Panc1 (cell line): ENCODE measurements around the gene VPS29. TPM values are rescaled to one million over a fixed set of nuclear protein-coding genes. Genes with fewer than 3 reads are reported as not detected.

ENCODE experiments used
- ATAC-seq: fragments of 200-7000 bp; cut with Tn5 transposase; 2 replicates; pipeline ENCODE4 v1.9.1; 2020; ENCODE audit warnings: mild to moderate bottlenecking, moderate library complexity
- BruUV-seq: library from RNA; stranded (reverse); fragments of 400-500 nt; replicated peaks from 2 replicates; lab custom pipeline; 2021; lab: Mats Ljungman, UMichigan
- CTCF ChIA-PET: fragments of 300-600 bp; sonication (Branson Sonifier 250); formaldehyde crosslinking; loops from one replicate; lab custom pipeline; 2022; ENCODE audit warnings: antibody characterized with exemption; lab: Charles Lee
- POLR2A ChIA-PET: fragments of 300-600 bp; sonication (Branson Sonifier 250); formaldehyde crosslinking; loops from one replicate; lab custom pipeline; 2022; ENCODE audit warnings: antibody characterized with exemption; lab: Charles Lee
- DNase-seq: peaks from one replicate; pipeline ENCODE4 v3.0.0-alpha.2; 2010; ENCODE audit warnings: low read depth, low spot score
- H3K27ac ChIP-seq: 2 replicates; pipeline ENCODE4 v1.5.1; 2011; ENCODE audit warnings: mild to moderate bottlenecking, low read length, inconsistent platforms
- H3K27me3 ChIP-seq: fragments of 200-500 bp; sonication (Bioruptor generic); 2 replicates; pipeline ENCODE4 v1.6.0; 2014; ENCODE audit warnings: low read length, inconsistent platforms; ENCODE audit not compliant: control insufficient read depth, insufficient read depth
- H3K36me3 ChIP-seq: fragments of 200-500 bp; sonication (Bioruptor generic); 2 replicates; pipeline ENCODE4 v1.5.1; 2014; ENCODE audit warnings: inconsistent platforms, mild to moderate bottlenecking, low read length, moderate library complexity; ENCODE audit not compliant: control insufficient read depth, insufficient read depth
- H3K4me1 ChIP-seq: 2 replicates; pipeline ENCODE4 v1.5.1; 2011; ENCODE audit warnings: inconsistent platforms, mild to moderate bottlenecking, low read length, moderate library complexity; ENCODE audit not compliant: control insufficient read depth, insufficient read depth
- H3K4me3 ChIP-seq, 2 experiments: 2 replicates each; pipeline ENCODE4 v1.5.1; 2011 to 2012; ENCODE audit warnings: low read depth in 2 of 2, low read length in 2 of 2, mild to moderate bottlenecking in 2 of 2, inconsistent platforms in 1 of 2, moderate library complexity in 1 of 2
- H3K9me3 ChIP-seq: fragments of 200-500 bp; sonication (Bioruptor generic); 2 replicates; pipeline ENCODE4 v1.5.1; 2014; ENCODE audit warnings: low read depth, mild to moderate bottlenecking, inconsistent platforms, low read length, moderate library complexity; ENCODE audit not compliant: control insufficient read depth, insufficient read depth
- POLR2AphosphoS5 ChIP-seq: IDR thresholded peaks from 2 replicates; pipeline ENCODE4 v1.6.1; 2012; ENCODE audit warnings: mild to moderate bottlenecking, low read depth, low read length, moderate library complexity
- SIN3A ChIP-seq: IDR thresholded peaks from 2 replicates; pipeline ENCODE4 v1.6.1; 2012; ENCODE audit warnings: low read depth, mild to moderate bottlenecking, low read length, moderate library complexity, borderline replicate concordance; ENCODE audit not compliant: insufficient read depth
- TCF7L2 ChIP-seq: IDR thresholded peaks from 2 replicates; pipeline ENCODE4 v1.6.1; 2011; ENCODE audit warnings: mild to moderate bottlenecking, low read depth, low read length, inconsistent platforms
- in situ Hi-C: cut with HindIII; loops from 2 replicates; pipeline ENCODE4 v1.10.0; 2016; ENCODE audit warnings: low sequenced_read_pairs, low pct_unique_long_range_greater_than_20kb
- intact Hi-C: fragments of 100-400 bp; cut with micrococcal nuclease; formaldehyde crosslinking; loops from one replicate; pipeline ENCODE4 v1.10.0; 2022; ENCODE audit not compliant: unreplicated experiment
- total RNA-seq: library from RNA; stranded (reverse); gene quantifications from one replicate; pipeline ENCODE4 v1.2.1, GENCODE V29; 2021; ENCODE audit not compliant: unreplicated experiment
- TF ChIP-seq, protein P1 (sequence below): fragments of 450-650 bp; IDR thresholded peaks from 2 replicates; pipeline ENCODE4 v1.5.1; 2017; ENCODE audit warnings: mild to moderate bottlenecking
- TF ChIP-seq, protein P2 (sequence below), 2 experiments: IDR thresholded peaks; 2 replicates each; pipeline ENCODE4 v1.6.1; 2011 to 2012; ENCODE audit warnings: low read depth in 2 of 2, control low read depth in 1 of 2, low read length in 1 of 2, mild to moderate bottlenecking in 1 of 2, moderate library complexity in 1 of 2; ENCODE audit not compliant: insufficient read depth in 1 of 2

Gene VPS29
- total RNA-seq, 1 experiment from 2014 or later: 128 TPM

DNA sequence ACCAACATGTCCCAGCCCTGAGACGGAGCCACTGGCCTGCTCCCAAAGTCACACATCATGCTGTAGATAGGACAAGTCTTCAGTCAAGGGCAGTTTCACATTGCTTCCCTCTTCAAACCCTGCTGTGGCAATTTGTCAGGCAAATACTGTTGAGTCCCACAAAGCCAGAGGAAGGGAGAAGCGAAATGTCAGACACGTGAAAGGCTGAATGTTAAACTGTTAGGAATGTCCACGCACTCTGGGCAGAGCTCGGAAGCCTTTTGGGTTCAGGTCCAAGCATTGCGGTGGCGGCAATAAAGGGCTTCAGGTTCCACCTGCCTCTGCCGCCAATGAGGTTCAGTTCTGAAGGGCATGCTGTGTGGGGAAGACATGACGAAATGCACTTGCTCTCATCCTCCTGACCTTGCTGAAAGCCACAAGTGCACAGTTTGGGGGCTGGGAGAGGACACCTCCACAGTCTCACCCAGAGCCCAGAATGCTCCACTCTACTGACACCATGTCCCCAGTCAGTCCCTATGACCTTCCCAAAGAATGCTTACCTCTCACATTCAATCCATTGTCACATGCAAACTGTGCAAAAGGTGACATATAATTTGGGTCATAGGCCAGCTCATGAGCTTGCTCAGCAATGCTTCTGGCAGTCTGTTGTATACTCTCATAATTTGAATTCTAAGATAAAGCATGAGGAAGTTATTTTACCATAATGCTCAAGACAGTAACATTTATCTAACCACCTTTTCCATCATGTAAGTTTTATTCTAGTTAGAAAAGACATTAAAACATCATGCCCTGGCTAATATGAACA lies 35.9 kb upstream of the VPS29 start:
- TF ChIP-seq POLR2AphosphoS5 (no peak), TCF7L2 (no peak), SIN3A (no peak)
- TF ChIP-seq, protein P1, sequence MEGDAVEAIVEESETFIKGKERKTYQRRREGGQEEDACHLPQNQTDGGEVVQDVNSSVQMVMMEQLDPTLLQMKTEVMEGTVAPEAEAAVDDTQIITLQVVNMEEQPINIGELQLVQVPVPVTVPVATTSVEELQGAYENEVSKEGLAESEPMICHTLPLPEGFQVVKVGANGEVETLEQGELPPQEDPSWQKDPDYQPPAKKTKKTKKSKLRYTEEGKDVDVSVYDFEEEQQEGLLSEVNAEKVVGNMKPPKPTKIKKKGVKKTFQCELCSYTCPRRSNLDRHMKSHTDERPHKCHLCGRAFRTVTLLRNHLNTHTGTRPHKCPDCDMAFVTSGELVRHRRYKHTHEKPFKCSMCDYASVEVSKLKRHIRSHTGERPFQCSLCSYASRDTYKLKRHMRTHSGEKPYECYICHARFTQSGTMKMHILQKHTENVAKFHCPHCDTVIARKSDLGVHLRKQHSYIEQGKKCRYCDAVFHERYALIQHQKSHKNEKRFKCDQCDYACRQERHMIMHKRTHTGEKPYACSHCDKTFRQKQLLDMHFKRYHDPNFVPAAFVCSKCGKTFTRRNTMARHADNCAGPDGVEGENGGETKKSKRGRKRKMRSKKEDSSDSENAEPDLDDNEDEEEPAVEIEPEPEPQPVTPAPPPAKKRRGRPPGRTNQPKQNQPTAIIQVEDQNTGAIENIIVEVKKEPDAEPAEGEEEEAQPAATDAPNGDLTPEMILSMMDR: no peak
- TF ChIP-seq, protein P2, sequence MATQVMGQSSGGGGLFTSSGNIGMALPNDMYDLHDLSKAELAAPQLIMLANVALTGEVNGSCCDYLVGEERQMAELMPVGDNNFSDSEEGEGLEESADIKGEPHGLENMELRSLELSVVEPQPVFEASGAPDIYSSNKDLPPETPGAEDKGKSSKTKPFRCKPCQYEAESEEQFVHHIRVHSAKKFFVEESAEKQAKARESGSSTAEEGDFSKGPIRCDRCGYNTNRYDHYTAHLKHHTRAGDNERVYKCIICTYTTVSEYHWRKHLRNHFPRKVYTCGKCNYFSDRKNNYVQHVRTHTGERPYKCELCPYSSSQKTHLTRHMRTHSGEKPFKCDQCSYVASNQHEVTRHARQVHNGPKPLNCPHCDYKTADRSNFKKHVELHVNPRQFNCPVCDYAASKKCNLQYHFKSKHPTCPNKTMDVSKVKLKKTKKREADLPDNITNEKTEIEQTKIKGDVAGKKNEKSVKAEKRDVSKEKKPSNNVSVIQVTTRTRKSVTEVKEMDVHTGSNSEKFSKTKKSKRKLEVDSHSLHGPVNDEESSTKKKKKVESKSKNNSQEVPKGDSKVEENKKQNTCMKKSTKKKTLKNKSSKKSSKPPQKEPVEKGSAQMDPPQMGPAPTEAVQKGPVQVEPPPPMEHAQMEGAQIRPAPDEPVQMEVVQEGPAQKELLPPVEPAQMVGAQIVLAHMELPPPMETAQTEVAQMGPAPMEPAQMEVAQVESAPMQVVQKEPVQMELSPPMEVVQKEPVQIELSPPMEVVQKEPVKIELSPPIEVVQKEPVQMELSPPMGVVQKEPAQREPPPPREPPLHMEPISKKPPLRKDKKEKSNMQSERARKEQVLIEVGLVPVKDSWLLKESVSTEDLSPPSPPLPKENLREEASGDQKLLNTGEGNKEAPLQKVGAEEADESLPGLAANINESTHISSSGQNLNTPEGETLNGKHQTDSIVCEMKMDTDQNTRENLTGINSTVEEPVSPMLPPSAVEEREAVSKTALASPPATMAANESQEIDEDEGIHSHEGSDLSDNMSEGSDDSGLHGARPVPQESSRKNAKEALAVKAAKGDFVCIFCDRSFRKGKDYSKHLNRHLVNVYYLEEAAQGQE (IDR thresholded peaks at IDR 0.05; ENCODE audit: insufficient read depth in 1 of 2, low read depth in 2 of 2, low read length in 1 of 2): no peak
- ChIA-PET CTCF (interaction anchor here (1.0 kb wide), 1 partner anchor 69 kb away, joined by 3 read pairs; the partner anchor contains the start of genes FAM216A and GPN3), POLR2A (no interaction called here)
- BruUV-seq: no TSS peak
- Histone ChIP-seq H3K27ac (no peak overlapping the region), H3K4me1 (no peaks in the 10 kb centered on the region), H3K4me3 (no peak overlapping the region), H3K36me3 (peaks cover 8% of the 10 kb centered on the region; the same call in 1 of the 2 replicates), H3K27me3 (no peaks in the 10 kb centered on the region), H3K9me3 (no peaks in the 10 kb centered on the region)
- no peak for DNase-seq
- no peak for ATAC-seq
- intact Hi-C loops (no loop called here), in situ Hi-C loops (no loop called here)

DNA sequence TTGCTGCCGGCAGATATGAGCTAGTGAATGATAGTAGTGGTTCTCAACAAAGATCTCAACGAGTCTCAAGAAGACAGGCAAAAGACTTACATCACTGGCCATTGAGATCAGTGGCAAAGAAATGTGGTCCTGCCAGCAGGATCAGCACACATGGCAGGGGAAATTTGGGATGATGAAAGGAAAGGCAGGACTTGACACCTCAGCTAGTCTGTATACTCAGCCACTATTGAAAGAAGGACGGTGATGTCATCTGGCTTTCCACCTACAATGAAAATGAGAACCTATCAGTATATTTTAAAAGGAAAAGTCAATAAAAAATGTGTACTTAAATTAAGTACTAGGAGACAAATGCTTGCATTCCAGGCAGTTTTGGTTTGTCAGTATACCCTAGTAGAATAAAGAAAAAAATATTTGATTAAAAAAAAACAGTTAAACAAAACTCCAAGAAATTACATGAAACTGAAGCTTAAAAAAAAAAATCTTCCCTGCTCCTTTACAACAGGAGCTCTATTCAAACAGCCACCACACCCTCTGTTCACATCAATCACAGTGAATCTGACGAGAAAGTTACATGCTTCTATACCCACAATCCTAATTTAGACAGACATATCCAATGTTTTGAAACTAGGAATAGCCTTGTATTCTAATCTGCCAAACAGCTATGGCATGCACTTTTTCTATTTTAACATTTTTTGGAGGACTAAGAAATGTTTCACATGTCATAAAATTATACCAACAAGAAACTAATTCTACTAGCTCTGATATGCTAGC lies 35.1 kb upstream of the VPS29 start:
- BruUV-seq: no TSS peak
- in situ Hi-C loops (no loop called here), intact Hi-C loops (no loop called here)
- CTCF ChIA-PET: interaction anchor here (1.0 kb wide), 1 partner anchor 68 kb away, joined by 3 read pairs; the partner anchor contains the start of genes FAM216A and GPN3
- ATAC-seq: no peak
- no peaks in the 10 kb centered on the region for H3K27me3 ChIP-seq
- DNase-seq: no peak
- POLR2A ChIA-PET: interaction anchor here (0.6 kb wide), 1 partner anchor 24 kb away, joined by 3 read pairs; no protein-coding TSS in a partner anchor
- H3K4me1 ChIP-seq: no peaks in the 10 kb centered on the region
- no peaks in the 10 kb centered on the region for H3K9me3 ChIP-seq
- H3K27ac ChIP-seq: no peak overlapping the region
- TF ChIP-seq, protein P1: no peak
- no peak for TF ChIP-seq SIN3A
- no peak for TF ChIP-seq POLR2AphosphoS5
- TF ChIP-seq, protein P2 (IDR thresholded peaks at IDR 0.05; ENCODE audit: insufficient read depth in 1 of 2, low read depth in 2 of 2, low read length in 1 of 2): no peak
- TF ChIP-seq TCF7L2: no peak
- no peak overlapping the region for H3K4me3 ChIP-seq
- H3K36me3 ChIP-seq: peaks cover 8% of the 10 kb centered on the region; the same call in 1 of the 2 replicates
